ENCODE measurements around the gene GPR37L1.
"Not testable (repeated sequence)": the region's sequence is repeated elsewhere in the genome, so short reads cannot be mapped to it uniquely, and the experiment has no call there.

GPR37L1 gene

DNA sequence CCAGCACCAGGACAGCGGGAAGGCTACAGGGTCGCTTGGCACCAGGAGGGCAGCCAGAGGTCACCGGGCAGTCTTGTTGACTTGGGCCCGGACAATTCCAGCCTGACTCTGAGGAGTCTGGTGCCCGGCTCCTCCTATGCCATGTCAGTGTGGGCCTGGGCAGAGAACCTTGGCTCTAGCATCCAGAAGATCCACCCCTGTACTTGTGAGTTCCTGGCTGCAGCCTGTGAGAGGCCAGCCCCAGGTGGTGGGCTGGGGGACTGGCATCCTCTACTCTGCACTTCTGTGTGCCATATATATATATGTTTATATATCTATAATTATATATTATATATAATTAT, 49.3 kb downstream of the GPR37L1 start:
- DNase-seq, result no peak

DNA sequence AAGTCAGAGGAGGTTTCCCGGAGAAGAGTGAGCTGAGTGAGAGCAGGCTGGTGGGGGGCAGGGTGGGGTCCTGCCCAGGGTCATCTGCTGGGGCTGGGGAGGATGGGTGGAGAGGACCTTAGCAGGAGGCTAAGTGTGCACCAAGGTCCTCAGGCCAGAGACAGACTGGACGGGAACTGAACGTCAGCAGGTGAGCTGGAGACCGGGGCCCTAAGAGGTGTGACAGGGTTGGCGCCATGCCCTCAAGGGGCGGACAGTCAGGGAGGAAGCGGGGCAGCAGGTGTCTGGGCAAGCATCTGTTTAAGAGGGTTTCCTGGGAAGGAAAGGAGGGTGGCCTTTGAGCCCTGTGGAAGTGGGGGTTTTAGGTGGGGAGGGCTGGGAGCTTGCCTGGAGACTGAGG, 51.3 kb downstream of the GPR37L1 start:
- DNase-seq, result no peak

DNA sequence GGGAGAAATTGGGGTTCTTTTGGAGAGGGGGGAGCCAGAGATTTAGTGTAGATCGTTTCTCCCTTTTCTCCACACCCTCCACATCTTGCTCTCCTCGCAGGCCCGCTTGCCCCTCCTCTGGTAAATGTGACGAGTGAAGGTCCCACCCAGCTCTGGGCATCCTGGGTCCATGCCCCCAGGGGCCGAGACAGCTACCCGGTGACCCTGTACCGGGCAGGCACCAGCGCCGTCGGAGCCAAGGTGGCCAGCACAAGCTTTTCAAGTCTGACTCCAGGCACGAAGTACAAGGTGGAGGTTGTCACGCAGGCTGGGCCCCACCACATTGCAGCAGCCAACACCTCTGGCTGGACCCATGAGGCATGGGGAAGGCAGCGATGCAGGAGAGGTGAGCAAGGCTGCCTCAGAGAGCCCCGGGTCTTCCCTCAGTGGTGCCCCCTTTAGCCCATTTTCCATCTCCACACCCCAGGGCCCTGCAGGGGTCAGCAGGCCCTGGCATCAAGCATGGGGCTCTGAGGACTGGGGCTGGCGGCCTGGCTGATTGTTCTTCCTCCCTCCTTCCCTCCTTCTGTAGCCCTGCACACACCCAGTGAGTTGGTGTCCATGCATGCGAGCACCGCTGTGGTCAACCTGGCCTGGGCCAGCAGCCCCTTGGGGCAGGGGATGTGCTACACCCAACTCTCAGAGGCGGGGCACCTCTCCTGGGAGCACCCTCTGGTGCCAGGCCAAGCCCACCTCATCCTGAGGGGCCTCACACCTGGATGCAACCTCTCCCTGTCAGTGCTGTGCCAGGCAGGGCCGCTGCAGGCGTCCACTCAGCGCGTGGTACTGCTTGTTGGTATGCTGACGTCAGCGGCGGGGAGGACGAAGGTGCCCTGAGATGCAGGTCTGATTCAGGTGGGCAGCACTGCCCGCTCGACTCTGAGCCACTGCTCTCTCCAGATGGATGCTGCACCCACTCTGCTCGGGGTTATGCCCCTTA, 54.5 kb downstream of the GPR37L1 start:
- no peak for DNase-seq

DNA sequence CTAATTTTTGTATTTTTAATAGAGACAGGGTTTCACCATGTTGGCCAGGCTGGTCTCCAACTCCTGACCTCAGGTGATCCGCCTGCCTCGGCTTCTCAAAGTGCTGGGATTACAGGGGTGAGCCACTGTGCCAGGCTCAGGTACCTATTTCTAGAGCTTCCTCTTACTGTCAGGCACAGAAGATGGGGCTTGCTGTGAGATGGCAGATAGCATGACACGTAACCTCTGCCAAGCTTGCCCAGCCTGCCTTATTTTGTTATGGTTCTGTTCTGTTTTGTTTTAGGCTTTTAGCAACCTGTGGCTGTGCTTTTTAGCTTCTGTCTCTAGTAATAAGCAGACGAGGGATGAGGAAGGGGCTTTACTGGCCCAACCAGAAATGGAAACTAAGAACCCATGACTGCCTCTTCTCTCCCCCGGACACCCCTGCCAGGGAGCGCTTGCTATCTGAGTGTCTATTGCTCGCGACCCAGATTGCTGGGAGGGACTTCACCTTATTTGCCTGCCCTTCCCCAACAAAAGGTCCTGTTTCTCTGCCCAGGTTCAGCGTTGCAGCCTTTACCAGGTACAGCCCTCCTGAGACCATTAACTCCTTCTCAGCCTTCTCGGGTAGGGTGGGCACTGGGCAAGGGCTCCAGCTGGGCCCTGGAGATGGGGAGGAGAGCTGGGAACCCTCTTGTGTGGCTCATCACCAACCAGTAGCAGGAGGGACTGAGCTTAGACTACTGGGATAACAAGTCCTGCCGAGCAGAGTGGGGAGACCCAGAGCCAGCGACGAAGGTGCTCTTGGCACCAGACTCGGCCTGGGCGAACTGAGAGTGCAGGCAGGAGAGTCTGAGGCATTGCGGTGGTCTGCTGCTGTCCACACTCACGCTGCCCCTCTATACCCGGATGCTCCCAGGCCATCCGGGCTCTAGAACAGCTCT, 57.4 kb downstream of the GPR37L1 start:
- no peak for DNase-seq

DNA sequence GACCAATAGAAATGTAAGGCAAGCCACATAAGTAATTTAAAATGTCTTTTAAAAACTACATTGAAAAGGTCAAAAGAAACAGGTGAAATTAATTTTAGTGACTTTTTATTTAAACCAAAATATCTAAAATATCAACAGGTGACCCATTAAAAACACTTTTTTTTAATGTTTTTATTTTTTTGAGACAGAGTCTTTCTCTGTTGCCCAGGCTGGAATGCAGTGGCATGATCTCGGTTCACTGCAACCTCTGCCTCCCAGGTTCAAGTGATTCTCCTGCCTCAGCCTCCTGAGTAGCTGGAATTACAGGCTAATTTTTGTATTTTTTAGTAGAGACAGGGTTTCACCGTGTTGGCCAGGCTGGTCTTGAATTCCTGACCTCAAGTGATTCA, 58.0 kb downstream of the GPR37L1 start:
- not testable (repeated sequence) for DNase-seq

DNA sequence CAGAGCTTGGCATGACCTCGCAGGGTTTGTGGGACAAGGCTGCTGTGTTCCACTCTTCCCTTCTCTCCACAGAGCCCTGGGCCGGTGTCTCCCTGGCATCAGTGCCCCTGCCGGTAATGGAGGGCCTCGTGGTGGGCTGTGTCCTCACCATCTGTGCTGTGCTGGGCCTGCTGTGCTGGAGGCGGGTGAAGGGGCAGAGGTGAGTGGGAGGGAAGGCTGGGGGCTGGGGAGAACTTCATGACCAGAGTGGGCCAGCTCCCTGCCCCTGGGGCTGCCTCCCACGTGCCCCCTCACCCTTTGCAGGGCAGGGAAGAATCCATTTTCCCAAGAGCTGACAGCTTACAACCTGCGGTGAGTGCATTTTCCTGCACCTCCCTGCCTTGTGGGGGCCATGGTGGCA, 58.9 kb downstream of the GPR37L1 start:
- no peak for DNase-seq

DNA sequence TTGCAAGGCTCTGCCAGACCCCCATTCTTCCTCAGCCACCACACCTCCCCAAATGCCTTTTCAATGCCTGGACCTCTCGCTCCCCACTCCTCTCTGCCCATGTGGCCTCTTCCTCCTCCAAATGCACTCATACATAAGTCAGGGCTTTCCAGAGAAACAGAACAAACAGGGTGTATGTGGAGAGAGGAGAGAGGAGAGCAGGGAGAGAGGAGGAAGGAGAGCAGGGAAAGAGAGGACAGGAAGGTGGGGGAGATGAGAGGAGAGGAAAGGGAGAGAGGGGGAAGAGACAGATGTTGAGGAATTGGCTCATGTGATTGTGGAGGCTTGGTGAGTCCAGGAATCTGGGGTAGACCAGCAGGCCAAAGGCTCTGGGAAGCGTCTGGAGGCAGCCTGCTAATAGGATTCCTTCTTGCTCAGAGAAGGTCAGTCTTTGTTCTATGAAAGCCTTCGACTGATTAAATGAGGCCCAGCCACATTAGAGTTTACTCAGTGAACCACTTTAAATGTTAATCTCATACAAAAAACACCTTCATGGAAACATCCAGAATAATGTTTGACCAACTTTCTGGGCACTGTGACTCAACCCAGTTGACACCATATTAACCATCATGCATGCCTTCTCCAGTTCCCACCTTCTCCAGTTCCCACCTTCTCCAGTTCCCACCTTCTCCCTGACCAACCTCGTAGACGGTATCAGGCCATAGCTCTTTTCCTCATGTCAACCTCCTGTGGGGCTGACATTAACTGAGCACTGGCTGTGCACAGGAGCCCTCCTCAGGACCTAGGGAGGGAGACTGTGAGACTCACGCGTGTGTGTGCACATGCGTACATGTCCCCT, 59.5 kb downstream of the GPR37L1 start:
- DNase-seq, result no peak
